GM12801 (cell line): ENCODE data around the gene LSP1.

ENCODE experiments used
- CTCF ChIP-seq: IDR thresholded peaks from one replicate; pipeline ENCODE4 v1.5.1; 2011; ENCODE audit warnings: control low read depth; ENCODE audit not compliant: insufficient read length; ENCODE audit errors: extremely low read depth

LSP1 gene

GRCh38 chr11:1852271-1852876 lies 510 bp upstream of the LSP1 start:
- TF ChIP-seq CTCF, result no peak

- no peak for TF ChIP-seq CTCF
Observed at GRCh38 chr11:1853376-1854131, 670 bp downstream of the LSP1 start.

- no peak for TF ChIP-seq CTCF
Observed at GRCh38 chr11:1854132-1854948, 1.5 kb downstream of the LSP1 start.

GRCh38 chr11:1854949-1855885 lies 2.3 kb downstream of the LSP1 start:
- no peak for TF ChIP-seq CTCF

- no peak for TF ChIP-seq CTCF
Observed at GRCh38 chr11:1855886-1856265, 3.0 kb downstream of the LSP1 start.

- no peak for TF ChIP-seq CTCF
Observed at GRCh38 chr11:1856306-1857005, 3.6 kb downstream of the LSP1 start.
